Omental fat pad (tissue), 4 donors: ENCODE measurements around the gene FLT4. TPM values are rescaled to one million over a fixed set of nuclear protein-coding genes. Genes with fewer than 3 reads are reported as not detected.

ENCODE experiments used
- ATAC-seq: fragments of 150-250 bp; one replicate; pipeline ENCODE4 v1.9.1; 2016; ENCODE audit warnings: mild to moderate bottlenecking, moderate library complexity; ENCODE audit not compliant: low FRiP score
- DNase-seq: peaks from one replicate; pipeline ENCODE4 v3.0.0-alpha.2; 2019; ENCODE audit warnings: low spot score
- CTCF ChIP-seq, 3 donors: fragments of 450-650 bp; IDR thresholded peaks; one replicate each; pipeline ENCODE4 v1.5.1; 2016 to 2017; ENCODE audit warnings: antibody characterized with exemption in 3 of 3, mild to moderate bottlenecking in 3 of 3, moderate library complexity in 2 of 3
- total RNA-seq, 4 donors: library from RNA; depleted of rRNA; stranded (reverse); fragments of >200 nt; gene quantifications; one replicate each; pipeline ENCODE4 v1.1.0, GENCODE V29; 2016

The FLT4 gene
- total RNA-seq, 4 donors from 2014 or later = 8.9 to 50.6 (median 15.4) TPM

GRCh38 chr5:180648658-180649296 is 623 bp downstream of the FLT4 start:
- DNase-seq (no peak), ATAC-seq (no peak)
- no peak for TF ChIP-seq CTCF (IDR thresholded peaks at IDR 0.05)

GRCh38 chr5:180647941-180648500 is 1.4 kb downstream of the FLT4 start:
- DNase-seq = no peak
- ATAC-seq = no peak

GRCh38 chr5:180647465-180647864 is 1.9 kb downstream of the FLT4 start:
- DNase-seq (no peak), ATAC-seq (no peak)
- no peak for TF ChIP-seq CTCF (IDR thresholded peaks at IDR 0.05)

More at GRCh38 chr5:180647941-180648500, 1.4 kb downstream of the FLT4 start:
- no peak for TF ChIP-seq CTCF (IDR thresholded peaks at IDR 0.05)

- DNase-seq (no peak), ATAC-seq (no peak)
- no peak for TF ChIP-seq CTCF (IDR thresholded peaks at IDR 0.05)
Measured at GRCh38 chr5:180646963-180647305, 2.5 kb downstream of the FLT4 start.

GRCh38 chr5:180646289-180646962 is 3.0 kb downstream of the FLT4 start:
- no peak for DNase-seq

More at GRCh38 chr5:180646289-180646962, 3.0 kb downstream of the FLT4 start:
- TF ChIP-seq CTCF (IDR thresholded peaks at IDR 0.05) = no peak
- no peak for ATAC-seq
